H1 (cell line): ENCODE results near the gene EGFR. TPM values are rescaled to one million over a fixed set of nuclear protein-coding genes. Genes with fewer than 3 reads are reported as not detected.

Experiments
- CHD2 ChIP-seq: IDR thresholded peaks from 2 replicates; pipeline ENCODE4 v1.6.1; 2012; ENCODE audit warnings: low read length, improper control_type of control experiment
- CHD7 ChIP-seq: fragments of 300-600 bp; sonication (generic); IDR thresholded peaks from 2 replicates; pipeline ENCODE4 v1.7.1; 2012; ENCODE audit warnings: low read length, moderate library complexity, mild to moderate bottlenecking, inconsistent platforms; ENCODE audit not compliant: insufficient replicate concordance
- EZH2 ChIP-seq: fragments of 200-600 bp; sonication (generic); IDR thresholded peaks from 2 replicates; pipeline ENCODE4 v1.7.1; 2012; ENCODE audit warnings: low read depth, mild to moderate bottlenecking, moderate library complexity, low read length, inconsistent platforms; ENCODE audit not compliant: severe bottlenecking
- GABPA ChIP-seq: IDR thresholded peaks from 2 replicates; pipeline ENCODE4 v1.6.1; 2011; ENCODE audit warnings: mild to moderate bottlenecking, low read length, moderate library complexity, borderline replicate concordance; ENCODE audit not compliant: insufficient read depth
- KDM5A ChIP-seq: fragments of 200-600 bp; IDR thresholded peaks from 2 replicates; pipeline ENCODE4 v1.7.1; 2012; ENCODE audit warnings: mild to moderate bottlenecking, low read length, inconsistent platforms, mixed read lengths
- MAFK ChIP-seq: IDR thresholded peaks from 2 replicates; pipeline ENCODE4 v1.6.1; 2012; ENCODE audit warnings: low read depth, mild to moderate bottlenecking, improper control_type of control experiment, low read length
- POU5F1 ChIP-seq: IDR thresholded peaks from 2 replicates; pipeline ENCODE4 v1.6.1; 2011; ENCODE audit warnings: low read depth, mild to moderate bottlenecking, low read length, moderate library complexity
- RXRA ChIP-seq: IDR thresholded peaks from 2 replicates; pipeline ENCODE4 v1.6.1; 2011; ENCODE audit warnings: low read depth, mild to moderate bottlenecking, low read length, moderate library complexity; ENCODE audit not compliant: insufficient read depth
- SP1 ChIP-seq: IDR thresholded peaks from 2 replicates; pipeline ENCODE4 v1.6.1; 2011; ENCODE audit warnings: low read depth, low read length
- SRF ChIP-seq: IDR thresholded peaks from 2 replicates; pipeline ENCODE4 v1.6.1; 2011; ENCODE audit warnings: mild to moderate bottlenecking, low read depth, low read length, moderate library complexity
- TAF1 ChIP-seq: IDR thresholded peaks from 2 replicates; pipeline ENCODE4 v1.6.1; 2011; ENCODE audit warnings: mild to moderate bottlenecking, low read depth, low read length
- polyA plus RNA-seq, 7 experiments: library from polyadenylated mRNA; depleted of rRNA in 3 of 7; stranded (reverse) in 5 of 7; unstranded in 2 of 7; fragments of >200 nt in 5 of 7; fragments of 200-250 nt in 2 of 7; gene quantifications; 1 replicate in 5 of 7; 2 replicates in 1 of 7; 4 replicates in 1 of 7; pipeline versions ENCODE4 v1.2.1 to v1.2.3, GENCODE V29; 2011 to 2013; ENCODE audit warnings: missing spikeins in 2 of 7, mixed read lengths in 2 of 7
- total RNA-seq: library from RNA; stranded (reverse); fragmentation: NEBNext Ultra II Directional; extraction: Animal tissue kit (Norgen Biotek cat#: 25700); gene quantifications from 2 replicates; pipeline ENCODE4 v1.2.1, GENCODE V29; 2021
- TF ChIP-seq, protein P1 (sequence below): IDR thresholded peaks from 2 replicates; pipeline ENCODE4 v1.6.1; 2011; ENCODE audit warnings: low read depth, mild to moderate bottlenecking, low read length; ENCODE audit not compliant: insufficient read depth

Gene EGFR
- total and polyA plus RNA-seq, 2 of the 8 experiments (the other 6 are each of a cell fraction or from before 2014, with no cell fraction given) = 1.9 to 5.8 TPM

GRCh38 chr7:55199418-55199817, 180.6 kb downstream of the EGFR start (continued):
- no peak for TF ChIP-seq CHD7
- no peak for TF ChIP-seq SP1
- TF ChIP-seq MAFK = no peak
- TF ChIP-seq SRF = no peak
- TF ChIP-seq RXRA = no peak
- no peak for TF ChIP-seq CHD2
- TF ChIP-seq, protein P1, sequence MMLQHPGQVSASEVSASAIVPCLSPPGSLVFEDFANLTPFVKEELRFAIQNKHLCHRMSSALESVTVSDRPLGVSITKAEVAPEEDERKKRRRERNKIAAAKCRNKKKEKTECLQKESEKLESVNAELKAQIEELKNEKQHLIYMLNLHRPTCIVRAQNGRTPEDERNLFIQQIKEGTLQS = no peak
- TF ChIP-seq POU5F1 = no peak
- no peak for TF ChIP-seq GABPA
- no peak for TF ChIP-seq KDM5A
- no peak for TF ChIP-seq EZH2
- TF ChIP-seq TAF1 = no peak
